Esophagus squamous epithelium (tissue), 4 donors: Measurements from ENCODE around the gene SCG5.

Source experiments
- POLR2A ChIP-seq, 4 donors: fragments of 450-650 bp; IDR thresholded peaks; one replicate each; pipeline ENCODE4 v1.6.1; 2017; ENCODE audit warnings: antibody characterized with exemption in 4 of 4, mild to moderate bottlenecking in 4 of 4, moderate library complexity in 3 of 4
- TF ChIP-seq, protein P1 (sequence below), 6 experiments: fragments of 450-650 bp in 4 of 6; fragments of 200-600 bp in 2 of 6; sonication (generic) in 2 of 6; IDR thresholded peaks; one replicate each; pipeline ENCODE4 v1.5.1; 2016 to 2019; ENCODE audit warnings: antibody characterized with exemption in 6 of 6, mild to moderate bottlenecking in 4 of 6, moderate library complexity in 4 of 6

DNA sequence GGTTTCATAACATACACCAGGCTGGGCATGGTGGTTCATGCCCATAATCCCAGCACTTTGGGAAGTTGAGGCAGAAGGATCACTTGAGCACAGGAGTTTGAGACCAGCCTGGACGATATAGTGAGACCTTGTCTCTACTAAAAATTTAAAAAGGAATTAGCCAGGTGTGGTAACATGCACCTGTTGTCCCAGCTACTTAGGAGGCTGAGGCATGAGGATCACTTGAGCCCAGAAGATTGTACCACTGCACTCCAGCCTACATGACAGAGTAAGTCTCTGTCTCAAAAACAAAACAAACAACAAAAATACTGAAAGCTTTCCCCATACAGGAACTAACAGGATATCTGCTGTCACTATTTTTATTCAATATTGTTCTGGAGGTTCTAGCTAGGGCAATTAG, 97.2 kb downstream of the SCG5 start:
- no peak for TF ChIP-seq POLR2A (IDR thresholded peaks at IDR 0.05)
- TF ChIP-seq, protein P1, sequence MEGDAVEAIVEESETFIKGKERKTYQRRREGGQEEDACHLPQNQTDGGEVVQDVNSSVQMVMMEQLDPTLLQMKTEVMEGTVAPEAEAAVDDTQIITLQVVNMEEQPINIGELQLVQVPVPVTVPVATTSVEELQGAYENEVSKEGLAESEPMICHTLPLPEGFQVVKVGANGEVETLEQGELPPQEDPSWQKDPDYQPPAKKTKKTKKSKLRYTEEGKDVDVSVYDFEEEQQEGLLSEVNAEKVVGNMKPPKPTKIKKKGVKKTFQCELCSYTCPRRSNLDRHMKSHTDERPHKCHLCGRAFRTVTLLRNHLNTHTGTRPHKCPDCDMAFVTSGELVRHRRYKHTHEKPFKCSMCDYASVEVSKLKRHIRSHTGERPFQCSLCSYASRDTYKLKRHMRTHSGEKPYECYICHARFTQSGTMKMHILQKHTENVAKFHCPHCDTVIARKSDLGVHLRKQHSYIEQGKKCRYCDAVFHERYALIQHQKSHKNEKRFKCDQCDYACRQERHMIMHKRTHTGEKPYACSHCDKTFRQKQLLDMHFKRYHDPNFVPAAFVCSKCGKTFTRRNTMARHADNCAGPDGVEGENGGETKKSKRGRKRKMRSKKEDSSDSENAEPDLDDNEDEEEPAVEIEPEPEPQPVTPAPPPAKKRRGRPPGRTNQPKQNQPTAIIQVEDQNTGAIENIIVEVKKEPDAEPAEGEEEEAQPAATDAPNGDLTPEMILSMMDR (IDR thresholded peaks at IDR 0.05): no peak
